Left lobe of liver (tissue), 2 donors: ENCODE measurements around the gene ACOT8. TPM values are rescaled to one million over a fixed set of nuclear protein-coding genes. Genes with fewer than 3 reads are reported as not detected.
"Not testable (repeated sequence)": the region's sequence is repeated elsewhere in the genome, so short reads cannot be mapped to it uniquely, and the experiment has no call there.

Source experiments
- ATAC-seq: fragments of 200-7000 bp; cut with Tn5 transposase; one replicate; pipeline ENCODE4 v1.9.1; 2020; ENCODE audit warnings: mild to moderate bottlenecking, moderate library complexity
- DNase-seq: peaks from one replicate; pipeline ENCODE4 v3.0.0-alpha.2; 2020; ENCODE audit warnings: low spot score
- total RNA-seq: library from RNA; stranded (reverse); gene quantifications from one replicate; pipeline ENCODE4 v1.2.1, GENCODE V29; 2021
- donor health status: DM: no; HTN: no; CAD: no; lungs with moderate emphysema.
- donor health status: DM: no; HTN: yes; CAD: no.

The ACOT8 gene
- total RNA-seq: 17.5 TPM

DNA sequence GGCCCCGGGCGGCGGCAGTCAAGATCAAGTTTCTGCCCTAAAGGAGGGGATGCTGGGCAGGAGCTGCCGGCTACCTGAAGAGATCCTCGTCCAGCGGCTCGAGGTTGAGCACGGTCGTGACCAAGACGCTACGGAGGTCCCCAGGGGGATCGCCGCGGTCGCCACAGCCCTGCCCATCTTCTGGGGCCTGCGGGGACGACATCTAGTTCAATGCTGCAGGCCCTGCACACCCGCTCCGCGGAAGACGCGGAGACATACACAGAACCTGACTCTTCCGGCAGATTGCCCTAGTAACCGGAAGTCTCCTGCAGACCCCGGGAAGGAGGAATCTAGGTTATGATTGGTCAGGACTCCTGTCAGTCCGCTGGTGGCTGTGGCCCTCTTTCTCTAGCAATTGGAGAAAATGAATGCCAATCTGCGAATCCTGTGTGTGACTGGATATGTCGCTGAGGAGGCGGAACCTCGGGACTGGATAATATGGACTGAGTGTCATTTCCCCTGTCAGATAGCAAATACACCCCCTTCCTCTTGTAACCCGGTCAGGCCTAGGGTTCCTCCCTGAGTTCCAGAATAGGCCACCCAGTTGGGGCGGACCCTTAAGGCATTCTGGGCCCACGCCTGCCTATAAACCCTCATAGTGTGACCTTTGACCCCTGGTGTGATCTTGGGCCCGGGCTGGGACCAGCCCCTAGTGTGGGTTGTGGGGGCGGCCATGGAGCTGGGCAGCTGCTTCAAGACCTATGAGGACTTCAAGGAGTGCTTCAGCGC lies at the start of gene ACOT8, which contains the start of gene ZSWIM3:
ACOT8 (minus strand) TSS at position 279 of the 768 bp plus-strand sequence; CDS start at position 202, 77 bp downstream.
ZSWIM3 (plus strand) TSS at position 501 of the 768 bp plus-strand sequence; CDS start at position 713, 212 bp downstream.
- ATAC-seq (peak; percentile 99), DNase-seq (peak; percentile 96)

DNA sequence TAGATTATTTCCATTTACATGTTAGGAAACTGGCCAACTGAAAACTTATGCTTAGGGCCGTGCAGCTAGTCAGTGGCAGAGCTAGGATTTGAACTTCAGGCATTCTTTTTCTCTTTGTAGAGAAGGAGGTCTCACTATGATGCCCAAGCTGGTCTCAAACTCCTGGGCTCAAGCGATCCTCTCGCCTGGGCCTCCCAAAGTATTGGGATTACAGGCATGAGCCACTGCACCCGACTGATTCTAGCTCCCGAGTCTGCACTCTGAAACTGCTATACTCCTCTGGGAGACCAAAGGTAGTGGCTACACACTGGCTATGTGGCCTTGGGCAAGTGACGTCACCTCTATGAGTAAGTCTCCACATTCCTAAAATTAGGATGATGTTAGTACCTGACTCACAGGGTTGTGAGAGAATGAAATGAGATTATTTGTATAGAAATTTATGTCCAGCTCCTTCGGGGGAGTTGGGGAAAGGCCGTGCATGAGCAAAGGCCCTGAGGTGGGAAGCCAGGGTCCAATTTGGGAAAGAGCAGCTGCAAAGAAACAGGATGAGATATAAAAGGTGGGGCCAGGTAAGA lies 48.4 kb upstream of the ACOT8 start:
- DNase-seq (no peak), ATAC-seq (no peak)

DNA sequence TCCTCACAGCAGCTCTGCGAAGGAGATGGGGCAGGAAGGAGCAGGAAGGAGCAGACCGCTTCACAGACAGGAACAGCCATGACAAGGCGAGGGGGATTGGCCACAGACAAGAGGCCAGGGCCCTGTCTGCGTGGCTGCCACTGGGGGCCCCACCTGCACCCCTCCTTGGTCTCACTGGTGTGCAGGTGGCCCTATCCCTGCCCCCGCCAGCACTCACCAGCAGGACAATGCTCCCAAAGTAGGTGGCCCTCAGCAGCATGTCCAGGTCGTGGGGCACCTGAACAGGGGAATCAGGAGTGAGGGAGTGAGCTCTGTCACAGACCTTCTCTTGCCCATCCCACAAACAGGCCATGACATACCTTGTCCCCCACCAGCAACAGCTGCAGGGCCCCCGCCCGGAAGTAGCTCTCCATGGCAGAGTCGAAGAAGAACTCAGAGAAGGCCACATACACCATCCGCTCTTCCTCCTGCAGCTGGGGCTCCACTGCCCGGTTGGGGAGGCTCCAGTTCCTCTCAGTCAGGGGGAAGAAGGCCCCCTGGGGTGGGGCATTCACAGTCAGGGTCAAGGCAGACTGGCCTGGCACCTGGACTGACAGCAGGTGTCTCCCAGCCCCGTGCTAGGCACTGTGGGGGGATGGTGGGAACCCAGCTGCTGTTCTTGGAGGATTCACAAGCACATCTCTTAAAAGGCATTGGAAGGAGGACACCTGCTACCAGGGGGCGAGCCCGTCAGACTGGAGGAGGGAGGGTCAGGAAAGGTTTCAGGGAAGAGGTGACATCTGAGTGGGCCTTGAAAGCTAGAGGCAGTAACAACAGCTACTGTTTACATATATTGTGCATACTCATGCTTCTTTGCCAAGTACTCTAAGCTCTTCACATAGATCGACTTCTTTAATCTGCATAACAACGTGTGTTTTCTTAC lies 47.7 kb upstream of the ACOT8 start:
- DNase-seq: no peak
- ATAC-seq: no peak

DNA sequence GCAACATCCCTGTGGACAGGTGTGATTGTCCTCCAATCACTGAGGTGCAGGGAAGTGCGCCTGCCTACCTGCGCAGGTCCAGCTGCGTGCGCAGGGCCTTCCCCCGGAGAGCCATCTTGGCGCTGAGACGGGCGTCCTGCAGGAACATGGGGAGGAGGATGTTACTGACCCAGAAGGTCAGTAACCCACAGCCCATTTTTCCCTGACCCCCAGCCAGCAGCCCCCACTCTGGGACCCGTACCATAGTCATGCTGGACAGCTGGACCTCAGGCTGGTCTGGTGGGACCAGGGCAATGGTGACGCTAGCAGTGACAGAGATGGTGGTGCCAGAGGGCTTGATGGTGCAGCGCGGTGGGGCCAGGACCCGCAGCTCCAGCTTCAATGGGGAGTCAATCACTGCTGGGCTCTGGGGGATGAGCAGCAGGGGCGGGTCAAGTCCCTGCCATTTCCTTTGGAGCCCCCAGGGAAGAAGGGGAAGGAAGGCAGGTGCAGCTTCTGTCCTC lies 45.1 kb upstream of the ACOT8 start:
- DNase-seq: no peak
- ATAC-seq: no peak

DNA sequence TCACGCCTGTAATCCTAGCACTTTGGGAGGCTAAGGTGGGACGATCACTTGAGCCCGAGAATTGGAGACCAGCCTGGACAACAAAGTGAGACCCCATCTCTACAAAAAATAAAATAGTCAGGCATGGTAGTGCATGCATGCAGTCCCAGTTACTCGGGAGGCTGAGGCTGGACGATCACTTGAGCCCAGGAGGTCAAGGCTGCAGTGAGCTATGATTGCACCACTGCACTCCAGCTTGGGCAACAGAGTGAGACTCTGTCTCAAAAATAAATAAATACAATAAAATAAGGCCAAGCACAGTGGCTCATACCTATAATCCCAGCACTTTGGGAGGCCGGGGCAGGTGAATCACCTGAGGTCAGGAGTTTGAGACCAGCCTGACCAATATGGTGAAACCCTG lies 44.1 kb upstream of the ACOT8 start:
- ATAC-seq: peak; percentile 15
- not testable (repeated sequence) for DNase-seq

DNA sequence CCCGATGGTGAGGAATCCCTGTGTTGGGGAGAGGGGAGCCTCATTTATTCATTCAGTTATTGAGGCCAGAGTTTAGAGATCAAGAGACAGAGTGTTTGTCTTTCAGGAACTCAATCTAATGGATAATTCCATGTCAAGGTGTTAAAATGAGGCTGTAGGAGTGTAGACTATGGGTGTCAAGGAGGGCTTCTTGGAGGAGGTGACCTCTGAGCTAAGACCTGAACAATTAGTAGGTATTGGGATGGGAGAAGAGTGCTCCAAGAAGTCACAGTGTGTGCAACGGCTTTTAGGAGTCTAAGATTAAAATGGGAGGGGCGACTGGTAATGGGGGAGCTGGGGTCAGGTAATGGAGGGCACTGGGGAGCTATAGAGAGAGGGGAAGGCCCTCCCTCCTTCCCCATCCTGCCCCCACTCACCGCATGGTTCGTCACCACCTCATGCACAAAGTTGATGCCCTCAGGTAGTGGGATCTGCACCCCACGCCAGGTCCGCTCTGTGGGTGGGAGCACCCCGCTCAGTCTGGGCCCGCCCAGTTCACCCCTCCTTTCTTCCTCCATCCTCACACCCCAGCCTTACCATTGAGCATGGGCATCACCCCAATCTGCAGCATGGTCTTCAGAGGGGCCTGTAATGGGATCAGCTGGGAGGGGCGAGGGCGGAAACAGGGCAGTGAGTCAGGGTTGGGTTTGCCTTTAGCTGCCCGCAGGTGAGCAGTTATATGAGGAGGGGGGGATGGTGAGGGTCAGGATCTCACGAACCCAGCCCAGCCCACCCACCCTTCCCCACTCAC lies 42.0 kb upstream of the ACOT8 start:
- DNase-seq: no peak
- ATAC-seq: no peak

DNA sequence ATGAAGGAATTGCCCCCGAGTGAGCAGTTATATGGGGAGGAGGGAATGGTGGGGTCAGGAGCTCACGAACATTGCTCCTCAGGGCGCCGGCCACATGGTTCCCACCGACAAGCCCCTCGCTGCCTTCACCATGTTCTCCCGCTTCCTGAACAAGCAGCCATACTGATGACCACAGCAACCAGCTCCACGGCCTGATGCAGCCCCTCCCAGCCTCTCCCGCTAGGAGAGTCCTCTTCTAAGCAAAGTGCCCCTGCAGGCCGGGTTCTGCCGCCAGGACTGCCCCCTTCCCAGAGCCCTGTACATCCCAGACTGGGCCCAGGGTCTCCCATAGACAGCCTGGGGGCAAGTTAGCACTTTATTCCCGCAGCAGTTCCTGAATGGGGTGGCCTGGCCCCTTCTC lies 41.1 kb upstream of the ACOT8 start:
- DNase-seq (no peak), ATAC-seq (no peak)

DNA sequence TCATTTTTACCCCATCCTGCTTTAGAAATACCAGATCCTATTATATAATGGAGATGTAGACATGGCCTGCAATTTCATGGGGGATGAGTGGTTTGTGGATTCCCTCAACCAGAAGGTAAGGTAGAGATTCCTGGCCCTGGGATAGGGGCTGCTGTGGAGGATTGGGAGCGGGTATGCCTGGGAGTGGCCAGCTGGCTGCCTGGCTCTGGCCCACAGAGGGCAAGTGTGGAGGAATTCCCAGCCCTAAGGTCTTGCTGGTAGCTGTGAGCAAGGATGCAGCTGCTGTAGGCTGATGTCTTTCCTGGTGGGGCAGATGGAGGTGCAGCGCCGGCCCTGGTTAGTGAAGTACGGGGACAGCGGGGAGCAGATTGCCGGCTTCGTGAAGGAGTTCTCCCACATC lies 40.5 kb upstream of the ACOT8 start:
- ATAC-seq: no peak

DNA sequence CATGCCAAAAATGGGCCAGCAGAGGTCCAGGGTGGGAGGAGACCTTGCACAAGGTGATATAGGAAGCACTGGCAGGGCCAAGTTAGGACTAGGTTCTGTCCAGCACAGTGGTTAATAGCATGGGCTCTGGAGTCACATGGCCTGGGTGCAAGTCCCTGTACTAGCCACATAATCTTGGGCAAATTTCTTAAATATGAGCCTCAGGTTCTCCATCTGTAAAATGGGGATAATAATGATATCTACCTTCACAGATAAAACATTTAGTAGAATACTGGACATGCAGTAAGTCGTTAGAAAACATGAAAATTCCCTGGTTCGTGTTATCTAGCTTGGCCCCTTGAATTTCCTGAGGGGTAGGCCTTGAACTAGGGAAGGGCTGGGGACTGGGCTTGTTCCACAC lies 40.1 kb upstream of the ACOT8 start:
- ATAC-seq (no peak), DNase-seq (no peak)

More for the DNA sequence above, 40.5 kb upstream of the ACOT8 start:
- no peak for DNase-seq

DNA sequence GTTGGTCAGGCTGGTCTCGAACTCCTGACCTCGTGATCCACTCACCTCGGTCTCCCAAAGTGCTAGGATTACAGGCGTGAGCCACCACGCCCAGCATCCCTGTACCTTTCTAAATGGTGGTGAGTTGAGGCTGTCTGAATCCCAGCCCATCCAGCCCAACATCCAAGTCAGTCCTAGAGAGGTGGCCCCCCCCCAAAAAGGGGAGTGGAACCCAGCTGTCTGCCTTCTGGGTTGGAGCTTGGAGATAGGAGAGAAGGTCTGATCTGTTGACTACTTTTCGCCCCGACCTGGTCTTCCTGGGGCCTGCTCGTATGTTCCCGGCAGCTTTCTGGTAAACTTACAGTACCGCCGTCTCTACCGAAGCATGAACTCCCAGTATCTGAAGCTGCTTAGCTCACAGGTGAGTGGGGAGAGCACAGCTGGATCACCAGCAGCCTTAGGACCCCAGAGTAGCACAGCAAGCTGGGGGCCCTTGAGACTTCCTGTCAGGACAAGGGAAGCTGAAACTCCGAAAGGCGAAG lies 39.5 kb upstream of the ACOT8 start:
- DNase-seq (no peak), ATAC-seq (no peak)

DNA sequence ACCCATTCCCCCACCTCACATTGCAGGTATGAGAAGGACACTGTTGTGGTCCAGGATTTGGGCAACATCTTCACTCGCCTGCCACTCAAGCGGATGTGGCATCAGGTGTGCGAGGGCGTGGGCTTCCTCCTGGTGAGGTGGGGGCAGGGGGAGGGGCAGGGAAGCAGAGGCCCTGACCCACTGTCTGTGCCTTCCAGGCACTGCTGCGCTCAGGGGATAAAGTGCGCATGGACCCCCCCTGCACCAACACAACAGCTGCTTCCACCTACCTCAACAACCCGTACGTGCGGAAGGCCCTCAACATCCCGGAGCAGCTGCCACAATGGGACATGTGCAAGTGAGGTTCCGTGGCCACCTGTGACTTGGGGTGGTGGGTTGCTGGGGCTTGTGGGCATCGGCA lies 37.6 kb upstream of the ACOT8 start:
- no peak for DNase-seq

DNA sequence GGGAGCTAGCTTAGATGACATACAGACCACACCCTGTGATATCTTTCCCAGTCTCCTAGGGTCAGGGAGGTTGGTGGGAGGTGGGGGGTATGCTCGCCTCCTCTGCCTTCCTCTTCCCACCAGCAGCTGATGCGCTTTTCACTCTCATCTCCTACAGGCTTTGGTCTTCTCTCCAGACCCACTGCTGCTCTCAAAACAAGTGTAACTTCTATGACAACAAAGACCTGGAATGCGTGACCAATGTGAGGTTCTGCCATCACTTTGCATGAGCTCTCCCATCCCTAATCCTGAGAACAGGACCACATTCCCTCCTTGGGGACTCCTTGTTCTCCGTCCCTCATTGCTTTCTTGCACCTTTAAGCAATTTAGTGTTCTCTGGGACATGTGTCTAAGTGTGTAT lies 36.6 kb upstream of the ACOT8 start:
- DNase-seq (no peak), ATAC-seq (no peak)

More for the DNA sequence above, 37.6 kb upstream of the ACOT8 start:
- ATAC-seq: no peak

DNA sequence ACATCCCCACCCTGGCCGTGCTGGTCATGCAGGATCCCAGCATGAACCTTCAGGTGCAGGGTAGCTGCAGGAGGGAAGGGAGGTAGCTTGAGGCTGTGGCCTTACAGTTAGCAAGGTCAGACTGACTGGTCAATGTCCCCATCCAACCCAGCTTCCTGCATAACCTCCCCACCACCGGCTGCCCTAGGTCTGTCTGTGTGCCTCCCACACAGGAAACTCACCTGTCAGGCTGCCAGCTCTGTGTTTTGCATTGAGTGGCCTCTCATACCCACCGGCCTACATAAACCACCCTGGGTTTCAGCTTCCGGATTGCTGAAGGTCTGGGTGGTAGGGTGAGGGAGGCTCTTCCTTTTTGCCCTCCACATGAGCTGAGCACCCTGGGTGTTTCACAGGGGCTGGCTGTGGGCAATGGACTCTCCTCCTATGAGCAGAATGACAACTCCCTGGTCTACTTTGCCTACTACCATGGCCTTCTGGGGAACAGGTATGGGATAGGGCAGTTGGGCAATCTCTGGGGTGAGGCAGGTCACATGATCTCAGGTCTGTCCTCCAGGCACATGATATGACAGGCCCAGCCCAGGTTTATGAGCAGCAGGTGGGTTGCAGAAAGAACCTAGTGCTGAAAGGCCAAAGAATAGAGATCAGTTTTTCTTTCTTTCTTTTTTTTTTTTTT lies 35.8 kb upstream of the ACOT8 start:
- no peak for ATAC-seq
- no peak for DNase-seq

DNA sequence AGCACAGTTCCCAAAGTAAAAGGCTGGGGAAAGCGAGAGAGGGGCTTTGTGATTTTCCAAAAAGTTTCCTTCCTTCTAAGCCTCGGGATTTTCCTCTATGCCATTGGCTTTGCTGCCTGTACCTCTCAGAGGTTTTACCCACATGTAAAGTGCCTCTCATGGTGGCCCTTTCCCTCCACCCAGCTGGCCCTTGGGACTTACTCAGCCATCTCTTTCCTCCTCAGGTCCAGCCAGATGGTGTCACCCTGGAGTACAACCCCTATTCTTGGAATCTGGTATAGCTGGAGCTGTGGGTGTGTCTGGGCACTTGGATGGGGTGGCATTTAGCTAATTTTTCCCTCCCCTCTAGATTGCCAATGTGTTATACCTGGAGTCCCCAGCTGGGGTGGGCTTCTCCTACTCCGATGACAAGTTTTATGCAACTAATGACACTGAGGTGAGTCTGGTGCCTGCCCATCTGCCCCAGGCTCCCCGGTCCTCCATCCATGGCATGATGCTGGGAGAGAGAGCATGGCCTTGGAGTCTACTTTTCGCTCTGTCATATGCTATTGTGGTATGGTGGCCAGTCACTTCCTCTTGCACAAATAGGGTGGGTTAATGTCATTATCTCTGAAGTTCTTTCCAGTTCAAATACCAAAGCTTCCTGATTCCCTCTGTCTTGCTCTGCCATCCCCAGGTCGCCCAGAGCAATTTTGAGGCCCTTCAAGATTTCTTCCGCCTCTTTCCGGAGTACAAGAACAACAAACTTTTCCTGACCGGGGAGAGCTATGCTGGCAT lies 35.0 kb upstream of the ACOT8 start:
- DNase-seq (no peak), ATAC-seq (no peak)

DNA sequence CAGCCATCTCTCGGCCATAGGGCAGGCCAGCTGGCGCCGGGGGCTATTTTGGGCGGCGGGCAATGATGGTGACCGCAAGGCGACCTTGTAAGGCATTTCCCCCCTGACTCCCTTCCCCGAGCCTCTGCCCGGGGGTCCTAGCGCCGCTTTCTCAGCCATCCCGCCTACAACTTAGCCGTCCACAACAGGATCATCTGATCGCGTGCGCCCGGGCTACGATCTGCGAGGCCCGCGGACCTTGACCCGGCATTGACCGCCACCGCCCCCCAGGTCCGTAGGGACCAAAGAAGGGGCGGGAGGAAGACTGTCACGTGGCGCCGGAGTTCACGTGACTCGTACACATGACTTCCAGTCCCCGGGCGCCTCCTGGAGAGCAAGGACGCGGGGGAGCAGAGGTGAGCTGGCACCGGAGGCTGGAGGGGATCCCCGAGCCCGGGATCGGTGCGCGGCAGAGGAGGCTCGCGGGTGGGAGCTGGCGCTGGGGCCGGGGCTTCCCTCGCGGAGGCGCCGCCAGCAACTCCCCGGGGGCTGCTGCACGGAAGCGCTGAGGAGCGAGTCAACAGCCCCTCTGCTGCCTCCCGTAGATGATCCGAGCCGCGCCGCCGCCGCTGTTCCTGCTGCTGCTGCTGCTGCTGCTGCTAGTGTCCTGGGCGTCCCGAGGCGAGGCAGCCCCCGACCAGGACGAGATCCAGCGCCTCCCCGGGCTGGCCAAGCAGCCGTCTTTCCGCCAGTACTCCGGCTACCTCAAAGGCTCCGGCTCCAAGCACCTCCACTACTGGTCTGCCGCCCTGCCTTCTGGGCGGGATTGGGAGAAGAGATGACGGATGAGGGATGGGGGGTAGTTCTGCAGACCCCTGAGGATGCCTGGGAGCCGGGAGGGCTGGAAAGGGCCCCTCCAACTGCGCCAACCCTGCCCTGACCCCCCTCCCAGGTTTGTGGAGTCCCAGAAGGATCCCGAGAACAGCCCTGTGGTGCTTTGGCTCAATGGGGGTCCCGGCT lies 34.1 kb upstream of the ACOT8 start, which contains the start of the genes CTSA and NEURL2:
CTSA (plus strand) TSS at position 351 of the 999 bp plus-strand sequence; CDS start at position 585, 234 bp downstream.
NEURL2 (minus strand) TSS at position 224 of the 999 bp plus-strand sequence; CDS start at position 7, 217 bp downstream.
- ATAC-seq (peak; percentile 86), DNase-seq (peak; percentile 98)

DNA sequence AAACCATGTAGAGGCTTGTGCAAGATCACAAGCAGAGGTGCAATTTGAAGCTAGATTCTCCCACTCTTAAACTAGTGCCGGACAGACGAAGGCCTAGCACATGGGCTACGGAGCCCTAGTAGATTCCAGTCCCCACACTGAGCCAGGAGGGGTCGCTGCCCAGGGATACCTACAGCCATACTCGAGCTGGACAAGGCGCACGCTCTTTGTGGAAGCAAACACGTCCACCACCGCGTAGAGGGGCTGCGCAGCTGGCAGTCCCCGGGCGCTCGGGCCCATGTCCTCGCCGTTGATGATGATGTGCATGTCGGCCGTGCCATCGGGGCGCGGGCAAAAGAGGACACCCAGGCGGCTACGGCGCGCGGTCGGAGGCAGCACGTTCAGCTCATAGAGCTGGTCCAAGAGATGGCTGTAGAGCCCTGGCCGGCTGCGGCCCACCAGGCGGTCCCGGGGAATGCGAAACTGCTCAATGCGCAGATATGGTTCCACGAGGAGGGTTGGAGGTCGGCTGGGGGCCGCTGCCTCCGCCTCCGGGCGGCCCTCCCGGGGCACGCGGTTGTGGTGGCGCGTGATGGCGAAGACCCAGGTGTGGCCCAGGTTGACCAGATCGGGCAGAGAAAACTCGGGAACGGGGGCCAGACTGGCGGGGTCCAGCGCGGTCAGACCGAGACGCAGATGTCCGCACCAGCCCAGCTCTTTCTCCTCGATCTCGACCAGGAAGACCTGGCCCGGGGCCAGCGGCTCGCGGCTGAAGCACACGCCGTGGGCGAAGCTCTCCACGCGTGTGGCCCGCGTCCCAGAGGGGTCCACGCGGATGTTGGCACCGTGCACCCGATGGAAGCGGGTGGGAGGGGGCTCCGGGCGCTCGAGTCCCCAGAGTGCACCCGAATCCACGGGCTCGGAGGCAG lies 33.1 kb upstream of the ACOT8 start:
- ATAC-seq: peak; percentile 75
- DNase-seq: peak; percentile 78
